NB4 (cell line): ENCODE results near the gene ZNF90.
"Not testable (repeated sequence)": the region's sequence is repeated elsewhere in the genome, so short reads cannot be mapped to it uniquely, and the experiment has no call there.

Experiments
- DNase-seq: peaks from one replicate; pipeline ENCODE4 v3.0.0; 2010; ENCODE audit warnings: low read depth
- H3K4me3 ChIP-seq: one replicate; pipeline ENCODE4 v1.5.1; 2011; ENCODE audit warnings: mild to moderate bottlenecking, low read depth, low read length, moderate library complexity
- CTCF ChIP-seq: IDR thresholded peaks from one replicate; pipeline ENCODE4 v1.5.1; 2012; ENCODE audit warnings: low read depth, low read length
- MAX ChIP-seq: IDR thresholded peaks from 2 replicates; pipeline ENCODE4 v1.6.1; 2011; ENCODE audit warnings: low read depth, low read length
- MYC ChIP-seq: IDR thresholded peaks from 2 replicates; pipeline ENCODE4 v1.6.1; 2011; ENCODE audit warnings: low read depth, low read length
- POLR2A ChIP-seq: IDR thresholded peaks from 2 replicates; pipeline ENCODE4 v1.6.1; 2011; ENCODE audit warnings: mild to moderate bottlenecking; ENCODE audit not compliant: insufficient read length; ENCODE audit errors: extremely low read depth

ZNF90 gene

GRCh38 chr19:20077791-20078463 lies at the start of gene ZNF90:
ZNF90 (plus strand) TSS chr19:20078000; CDS start chr19:20078133, 133 bp downstream.
- H3K4me3 ChIP-seq, result peak within 1 kb of the TSS; percentile 88
- peak; percentile 98 for DNase-seq
- no peak; the same call in 1 of the 2 replicates for TF ChIP-seq MYC
- TF ChIP-seq MAX, result peak; percentile 60
- peak; percentile 50 for TF ChIP-seq POLR2A
- no peak for TF ChIP-seq CTCF

- no peak for TF ChIP-seq MYC
- H3K4me3 ChIP-seq, result no peak overlapping the region
- DNase-seq, result no peak
Observed at GRCh38 chr19:20028611-20029010, 49.2 kb upstream of the ZNF90 start.

DNA sequence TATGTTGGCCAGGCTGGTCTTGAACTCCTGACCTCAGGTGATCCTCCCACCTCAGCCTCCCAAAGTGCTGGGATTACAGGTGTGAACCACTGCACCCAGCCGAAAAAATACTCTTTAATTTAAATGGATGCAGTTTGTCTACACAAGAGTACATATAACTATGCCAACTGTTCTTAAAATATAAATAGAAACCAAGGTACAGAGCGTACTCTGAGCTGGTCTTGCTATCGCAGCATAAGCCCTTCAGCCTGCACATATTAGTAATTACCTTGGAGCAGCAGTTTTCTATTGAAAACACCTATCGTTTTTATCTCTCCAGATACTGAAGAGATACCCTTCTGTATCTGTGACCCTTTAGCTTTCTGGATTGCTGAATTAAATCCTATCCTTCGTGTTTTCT lies 41.9 kb upstream of the ZNF90 start:
- no peak for TF ChIP-seq CTCF
- TF ChIP-seq POLR2A, result no peak
- TF ChIP-seq MYC, result no peak
- no peak for TF ChIP-seq MAX
- no peak overlapping the region for H3K4me3 ChIP-seq
- DNase-seq, result no peak

DNA sequence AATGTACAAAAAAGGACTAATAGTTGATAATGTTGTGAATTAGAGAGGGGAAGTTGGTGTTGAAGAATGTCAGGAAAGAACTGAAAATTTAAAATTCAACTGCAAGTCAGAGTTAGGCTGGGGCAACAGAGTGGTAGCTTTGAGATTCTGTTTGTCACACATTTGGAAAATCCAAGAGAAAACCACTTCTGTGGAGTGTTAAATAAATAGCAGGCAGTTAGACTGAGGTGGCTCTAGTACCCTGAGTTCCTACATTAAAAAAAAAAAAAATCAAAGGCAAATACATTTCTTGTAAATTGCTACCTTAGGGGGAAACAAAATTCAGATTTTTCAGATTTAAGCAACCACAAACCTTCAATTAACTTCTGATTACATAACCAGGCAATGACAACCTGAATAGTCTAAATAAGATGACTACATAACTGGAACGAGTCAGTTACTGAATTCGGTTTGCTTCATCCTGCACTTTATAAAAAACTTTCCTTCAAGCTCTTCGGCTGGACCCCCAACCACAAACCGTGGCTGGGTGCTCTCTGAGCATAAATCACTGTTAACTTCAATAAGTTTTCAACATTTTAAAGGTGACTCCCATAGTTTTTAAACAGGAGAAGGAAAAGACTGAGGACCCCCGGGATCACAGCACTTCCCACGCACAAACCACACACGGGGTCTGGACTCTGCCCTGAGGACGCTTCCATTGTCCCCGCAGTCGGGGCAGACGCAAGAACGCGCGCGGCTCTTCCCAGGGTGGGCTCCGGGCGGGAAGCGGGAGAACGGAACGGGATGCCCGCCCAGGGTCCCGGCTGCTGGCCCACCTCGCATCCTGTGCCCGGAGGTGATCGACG lies 39.2 kb upstream of the ZNF90 start:
- TF ChIP-seq CTCF (no peak), MYC (no peak), POLR2A (no peak), MAX (no peak)
- DNase-seq, result peak; percentile 23
- peak overlapping the region; percentile 74 for H3K4me3 ChIP-seq

DNA sequence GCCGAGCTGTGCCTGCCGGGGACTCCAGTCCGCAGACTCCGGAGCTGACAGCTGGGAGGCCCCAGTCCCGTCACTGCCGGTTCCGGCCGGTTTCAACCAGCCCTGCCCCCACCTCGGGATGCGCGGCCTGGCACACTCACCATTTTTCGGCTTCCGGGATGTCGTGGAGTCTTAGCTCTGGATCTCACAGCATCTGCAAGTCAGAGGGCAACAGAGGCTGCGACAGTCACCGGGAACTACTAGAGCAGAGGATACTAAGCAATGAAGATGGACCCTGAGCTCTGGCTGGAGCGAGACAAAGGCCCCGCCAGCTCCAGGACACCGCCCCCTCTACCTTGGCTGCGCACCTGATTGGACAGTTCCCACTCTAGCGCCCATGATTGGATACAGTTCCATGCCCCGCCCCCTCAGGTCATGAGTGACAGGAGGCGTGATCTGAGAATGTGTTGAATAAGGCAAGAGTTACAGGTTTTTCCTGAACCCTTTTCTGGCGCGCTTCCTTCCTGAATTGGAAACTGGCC lies 38.5 kb upstream of the ZNF90 start, which contains the start of gene ZNF682:
ZNF682 (minus strand) TSS at position 303 of the 521 bp plus-strand sequence; CDS start at position 143, 160 bp downstream.
- peak; percentile 92 for DNase-seq
- TF ChIP-seq MYC, result 0 out of 2 replicates have a peak, but pooled peaks have one; percentile 8
- TF ChIP-seq POLR2A, result no peak
- H3K4me3 ChIP-seq, result peak within 1 kb of the TSS; percentile 74

- no peak for TF ChIP-seq CTCF
- no peak for TF ChIP-seq POLR2A
- TF ChIP-seq MAX, result no peak
- no peak for TF ChIP-seq MYC
Observed at GRCh38 chr19:20044663-20045062, 33.1 kb upstream of the ZNF90 start.

DNA sequence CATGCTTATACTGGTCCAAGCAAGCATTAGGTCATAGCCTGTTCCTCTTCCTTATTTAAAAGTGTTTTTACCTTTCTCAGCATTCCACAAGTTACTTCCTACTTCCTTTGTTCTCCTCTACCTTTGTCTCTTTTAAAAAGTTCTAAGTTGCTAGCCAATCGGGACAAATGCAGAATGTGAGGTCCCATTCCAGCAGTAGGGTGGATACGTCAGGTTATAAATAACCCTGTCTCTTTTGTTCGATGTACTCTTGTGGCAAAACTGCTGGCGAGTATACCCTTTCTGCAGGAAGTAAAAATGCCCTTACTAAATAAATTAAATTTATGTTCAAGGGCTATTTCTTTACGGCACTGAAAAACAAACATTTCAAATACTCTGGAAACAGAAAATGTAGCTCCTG lies 32.1 kb upstream of the ZNF90 start:
- DNase-seq, H3K4me3 ChIP-seq: not testable (repeated sequence)

More at GRCh38 chr19:20044663-20045062, 33.1 kb upstream of the ZNF90 start:
- no peak overlapping the region for H3K4me3 ChIP-seq
- no peak for DNase-seq
